Stomach (tissue), 9 donors: Measurements from ENCODE around the gene CARMIL1. TPM values are rescaled to one million over a fixed set of nuclear protein-coding genes. Genes with fewer than 3 reads are reported as not detected.
A peak's percentile ranks its signal among the peaks of the same experiment; 100 is the strongest.

Experiments used
- DNase-seq, 2 donors: peaks; one replicate each; pipeline versions ENCODE4 v3.0.0 to v3.0.0-alpha.2; 2013 to 2019
- H3K27ac ChIP-seq, 5 donors: fragments of 200-600 bp in 4 of 5; sonication (generic) in 4 of 5; one replicate each; pipeline ENCODE4 v1.5.1; 2013 to 2019; ENCODE audit warnings: mild to moderate bottlenecking in 1 of 5, moderate library complexity in 1 of 5
- H3K27me3 ChIP-seq, 3 donors: fragments of 200-600 bp; sonication (generic); one replicate each; pipeline ENCODE4 v1.5.1; 2017 to 2019; ENCODE audit warnings: mixed run types in 1 of 3
- H3K36me3 ChIP-seq, 4 donors: fragments of 200-600 bp; sonication (generic); 1 replicate in 3 of 4; 2 replicates in 1 of 4; pipeline ENCODE4 v1.5.1; 2016 to 2019
- H3K4me1 ChIP-seq, 4 donors: fragments of 200-600 bp; sonication (generic); one replicate each; pipeline ENCODE4 v1.5.1; 2016 to 2019
- H3K4me3 ChIP-seq, 4 donors: fragments of 200-600 bp; sonication (generic) in 3 of 4; one replicate each; pipeline ENCODE4 v1.5.1; 2016 to 2019; ENCODE audit warnings: mild to moderate bottlenecking in 1 of 4
- H3K9me3 ChIP-seq, 4 donors: fragments of 200-600 bp; sonication (generic); one replicate each; pipeline ENCODE4 v1.5.1; 2016 to 2019
- EP300 ChIP-seq: sonication (generic); formaldehyde crosslinking; IDR thresholded peaks from one replicate; pipeline ENCODE4 v1.6.1; 2017; ENCODE audit warnings: antibody characterized with exemption
- POLR2A ChIP-seq, 4 donors: fragments of 450-650 bp; IDR thresholded peaks; one replicate each; pipeline ENCODE4 v1.6.1; 2016; ENCODE audit warnings: antibody characterized with exemption in 4 of 4, control low read depth in 2 of 4, mild to moderate bottlenecking in 1 of 4, moderate library complexity in 1 of 4
- POLR2AphosphoS5 ChIP-seq, 3 donors: sonication (generic); formaldehyde crosslinking; IDR thresholded peaks; one replicate each; pipeline ENCODE4 v1.6.1; 2016; ENCODE audit warnings: antibody characterized with exemption in 3 of 3
- WGBS, 5 donors: extraction: QIAGEN DNeasy Blood & Tissue Kit in 3 of 5; methylation state at CpG; one replicate each; pipeline versions ENCODE4 v1.1.5 to v1.1.7; 2013 to 2018; 5-methylcytosine and 5-hydroxymethylcytosine counted together
- intact Hi-C: fragments of 100-400 bp; cut with DNase I; formaldehyde crosslinking; loops from one replicate; pipeline ENCODE4 v1.15.1; 2023; ENCODE audit warnings: low total_unique reads
- polyA plus RNA-seq, 3 donors: library from polyadenylated mRNA; stranded (reverse); fragments of 200-250 nt; gene quantifications; one replicate each; pipeline ENCODE4 v1.2.3, GENCODE V29; 2013
- total RNA-seq, 5 donors: library from RNA; depleted of rRNA; stranded (reverse); fragments of >200 nt; gene quantifications; one replicate each; pipeline versions ENCODE4 v1.1.0 to v1.2.3, GENCODE V29; 2014 to 2016
- TF ChIP-seq, protein P1 (sequence below), 7 experiments: fragments of 450-650 bp in 4 of 7; fragments of 200-600 bp in 3 of 7; sonication (generic) in 3 of 7; IDR thresholded peaks; one replicate each; pipeline ENCODE4 v1.5.1; 2016 to 2019; ENCODE audit warnings: antibody characterized with exemption in 7 of 7, control low read depth in 2 of 7, mild to moderate bottlenecking in 1 of 7
- donor health status: healthy with polysubstance abuse.
- donor health status: Bipolar disorder and iron deficiency.
- donor health status: healthy.

Gene CARMIL1
- total and polyA plus RNA-seq, 8 donors, result 10.5 to 42.7 (median 14.9) TPM

GRCh38 chr6:25403150-25403549 is 124.0 kb downstream of the CARMIL1 start:
- WGBS, 5 donors, result 88 to 100% (median 94%) methylated on average over 2 of the region's 2 CpGs
- H3K27ac ChIP-seq, result no peak overlapping the region
- H3K36me3 ChIP-seq, result no peaks in the 10 kb centered on the region
- H3K9me3 ChIP-seq, result no peaks in the 10 kb centered on the region
- H3K4me3 ChIP-seq, result no peak overlapping the region
- DNase-seq, result no peak
- peaks cover 0 to 24% (median 19%) of the 10 kb centered on the region in 4 donors for H3K4me1 ChIP-seq
- TF ChIP-seq, protein P1, sequence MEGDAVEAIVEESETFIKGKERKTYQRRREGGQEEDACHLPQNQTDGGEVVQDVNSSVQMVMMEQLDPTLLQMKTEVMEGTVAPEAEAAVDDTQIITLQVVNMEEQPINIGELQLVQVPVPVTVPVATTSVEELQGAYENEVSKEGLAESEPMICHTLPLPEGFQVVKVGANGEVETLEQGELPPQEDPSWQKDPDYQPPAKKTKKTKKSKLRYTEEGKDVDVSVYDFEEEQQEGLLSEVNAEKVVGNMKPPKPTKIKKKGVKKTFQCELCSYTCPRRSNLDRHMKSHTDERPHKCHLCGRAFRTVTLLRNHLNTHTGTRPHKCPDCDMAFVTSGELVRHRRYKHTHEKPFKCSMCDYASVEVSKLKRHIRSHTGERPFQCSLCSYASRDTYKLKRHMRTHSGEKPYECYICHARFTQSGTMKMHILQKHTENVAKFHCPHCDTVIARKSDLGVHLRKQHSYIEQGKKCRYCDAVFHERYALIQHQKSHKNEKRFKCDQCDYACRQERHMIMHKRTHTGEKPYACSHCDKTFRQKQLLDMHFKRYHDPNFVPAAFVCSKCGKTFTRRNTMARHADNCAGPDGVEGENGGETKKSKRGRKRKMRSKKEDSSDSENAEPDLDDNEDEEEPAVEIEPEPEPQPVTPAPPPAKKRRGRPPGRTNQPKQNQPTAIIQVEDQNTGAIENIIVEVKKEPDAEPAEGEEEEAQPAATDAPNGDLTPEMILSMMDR (IDR thresholded peaks at IDR 0.05), result no peak
- TF ChIP-seq EP300, result no peak
- no peak for TF ChIP-seq POLR2A (IDR thresholded peaks at IDR 0.05)
- TF ChIP-seq POLR2AphosphoS5 (IDR thresholded peaks at IDR 0.05), result no peak
- no peaks in the 10 kb centered on the region for H3K27me3 ChIP-seq
- intact Hi-C loops, result no loop called here

GRCh38 chr6:25404091-25404490 is 124.9 kb downstream of the CARMIL1 start:
- 94 to 98% (median 95%) methylated on average over 3 of the region's 3 CpGs for WGBS, 5 donors
- no peaks in the 10 kb centered on the region for H3K27me3 ChIP-seq
- no peak overlapping the region for H3K4me3 ChIP-seq
- intact Hi-C loops, result no loop called here
- no peaks in the 10 kb centered on the region for H3K36me3 ChIP-seq
- H3K27ac ChIP-seq, result peak overlapping the region in 2 of 5 donors; percentile 46 to 71
- TF ChIP-seq, protein P1 (IDR thresholded peaks at IDR 0.05), result no peak
- no peak for TF ChIP-seq EP300
- TF ChIP-seq POLR2A (IDR thresholded peaks at IDR 0.05), result no peak
- TF ChIP-seq POLR2AphosphoS5 (IDR thresholded peaks at IDR 0.05), result no peak
- H3K9me3 ChIP-seq, result no peaks in the 10 kb centered on the region
- H3K4me1 ChIP-seq, result peaks cover 0 to 24% (median 19%) of the 10 kb centered on the region in 4 donors
- DNase-seq, result no peak

- peaks cover 0 to 24% (median 19%) of the 10 kb centered on the region in 4 donors for H3K4me1 ChIP-seq
- intact Hi-C loops, result no loop called here
- peak overlapping the region in 3 of 5 donors; percentile 20 to 71 (median 46) for H3K27ac ChIP-seq
- TF ChIP-seq EP300 (no peak), POLR2A (IDR thresholded peaks at IDR 0.05) (no peak)
- TF ChIP-seq, protein P1 (IDR thresholded peaks at IDR 0.05), result no peak
- no peaks in the 10 kb centered on the region for H3K36me3 ChIP-seq
- peak; percentile 33 to 66 for DNase-seq
- H3K9me3 ChIP-seq, result no peaks in the 10 kb centered on the region
- H3K27me3 ChIP-seq, result no peaks in the 10 kb centered on the region
- WGBS, 5 donors, result 24 to 51% (median 29%) methylated on average over 8 of the region's 8 CpGs
- no peak overlapping the region for H3K4me3 ChIP-seq
Measured at GRCh38 chr6:25404693-25405169, 125.6 kb downstream of the CARMIL1 start.

GRCh38 chr6:25405442-25405841 is 126.3 kb downstream of the CARMIL1 start:
- intact Hi-C loops, result no loop called here
- H3K27ac ChIP-seq, result peak overlapping the region in 3 of 5 donors; percentile 20 to 71 (median 46)
- TF ChIP-seq POLR2AphosphoS5 (IDR thresholded peaks at IDR 0.05), result no peak
- TF ChIP-seq EP300, result no peak
- TF ChIP-seq, protein P1 (IDR thresholded peaks at IDR 0.05), result no peak
- no peak for TF ChIP-seq POLR2A (IDR thresholded peaks at IDR 0.05)

More at GRCh38 chr6:25405442-25405841, 126.3 kb downstream of the CARMIL1 start:
- no peaks in the 10 kb centered on the region for H3K9me3 ChIP-seq
- no peak overlapping the region for H3K4me3 ChIP-seq
- no peaks in the 10 kb centered on the region for H3K36me3 ChIP-seq
- 27 to 48% (median 34%) methylated on average over 1 of the region's 1 CpG for WGBS, 5 donors
- peaks cover 0 to 29% (median 19%) of the 10 kb centered on the region in 4 donors for H3K4me1 ChIP-seq
- H3K27me3 ChIP-seq, result no peaks in the 10 kb centered on the region
- peak in 1 of 2 donors; percentile 23 for DNase-seq
